Measurements from ENCODE around the gene MIEF1.
"Not testable (repeated sequence)": the region's sequence is repeated elsewhere in the genome, so short reads cannot be mapped to it uniquely, and the experiment has no call there.

MIEF1 gene

DNA sequence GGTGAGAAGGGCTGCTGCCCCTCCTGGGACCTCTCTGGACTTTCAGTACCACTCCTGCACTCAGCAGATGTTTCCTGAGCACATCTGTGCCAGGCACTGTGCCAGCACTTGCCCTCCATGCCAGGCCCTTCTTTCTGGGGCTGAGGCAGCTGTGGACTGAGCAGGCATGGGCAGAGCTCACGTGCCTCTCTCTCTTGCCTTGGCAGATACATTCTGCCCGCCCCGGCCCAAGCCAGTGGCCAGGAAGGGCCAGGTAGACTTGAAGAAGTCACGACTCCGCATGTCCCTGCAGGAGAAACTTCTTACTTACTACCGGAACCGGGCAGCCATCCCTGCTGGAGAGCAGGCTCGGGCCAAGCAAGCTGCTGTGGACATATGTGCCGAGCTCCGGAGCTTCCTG lies 9.9 kb downstream of the MIEF1 start:
- no peak for DNase-seq (ENCODE audit: low read depth, low spot score)

DNA sequence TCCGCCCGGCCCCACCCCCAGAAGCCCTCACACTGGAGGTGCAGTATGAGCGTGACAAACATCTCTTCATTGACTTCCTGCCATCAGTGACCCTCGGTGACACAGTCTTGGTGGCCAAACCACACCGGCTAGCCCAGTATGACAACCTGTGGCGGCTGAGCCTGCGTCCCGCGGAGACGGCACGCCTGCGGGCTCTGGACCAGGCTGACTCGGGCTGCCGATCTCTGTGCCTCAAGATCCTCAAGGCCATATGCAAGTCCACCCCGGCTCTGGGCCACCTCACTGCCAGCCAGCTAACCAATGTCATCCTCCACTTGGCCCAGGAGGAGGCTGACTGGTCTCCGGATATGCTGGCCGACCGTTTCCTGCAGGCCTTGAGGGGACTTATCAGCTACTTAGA lies 11.7 kb downstream of the MIEF1 start:
- DNase-seq (ENCODE audit: low read depth, low spot score): no peak

DNA sequence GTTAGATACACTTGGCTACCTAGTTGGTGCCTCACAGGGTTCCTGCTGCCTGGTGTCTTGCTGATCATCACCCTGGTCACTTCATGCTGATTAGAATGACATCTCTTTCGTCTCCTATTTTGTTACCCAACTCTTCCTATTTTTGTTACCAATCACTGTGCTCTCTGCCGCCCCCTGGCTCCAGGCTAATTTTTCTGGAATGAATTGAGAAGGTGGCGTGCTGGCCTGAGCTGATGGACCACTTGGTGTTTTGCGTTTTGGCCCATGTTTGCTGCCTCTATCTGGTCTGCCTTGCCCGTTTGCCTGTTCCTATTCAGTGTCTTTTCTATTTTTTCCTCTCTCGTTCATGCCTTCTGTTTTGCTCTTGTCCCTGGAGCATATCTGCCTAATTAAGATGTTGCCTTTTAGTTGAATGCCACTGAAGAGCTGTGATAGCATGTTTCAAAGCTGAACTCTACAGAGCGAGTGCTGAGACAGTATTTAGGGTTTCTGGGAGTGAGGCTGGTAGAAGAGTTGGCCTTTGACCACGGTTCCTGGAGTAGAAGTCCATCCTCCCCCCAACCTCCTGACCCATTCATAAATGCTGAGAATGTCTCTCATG lies 12.4 kb downstream of the MIEF1 start:
- no peak for DNase-seq (ENCODE audit: low read depth, low spot score)

DNA sequence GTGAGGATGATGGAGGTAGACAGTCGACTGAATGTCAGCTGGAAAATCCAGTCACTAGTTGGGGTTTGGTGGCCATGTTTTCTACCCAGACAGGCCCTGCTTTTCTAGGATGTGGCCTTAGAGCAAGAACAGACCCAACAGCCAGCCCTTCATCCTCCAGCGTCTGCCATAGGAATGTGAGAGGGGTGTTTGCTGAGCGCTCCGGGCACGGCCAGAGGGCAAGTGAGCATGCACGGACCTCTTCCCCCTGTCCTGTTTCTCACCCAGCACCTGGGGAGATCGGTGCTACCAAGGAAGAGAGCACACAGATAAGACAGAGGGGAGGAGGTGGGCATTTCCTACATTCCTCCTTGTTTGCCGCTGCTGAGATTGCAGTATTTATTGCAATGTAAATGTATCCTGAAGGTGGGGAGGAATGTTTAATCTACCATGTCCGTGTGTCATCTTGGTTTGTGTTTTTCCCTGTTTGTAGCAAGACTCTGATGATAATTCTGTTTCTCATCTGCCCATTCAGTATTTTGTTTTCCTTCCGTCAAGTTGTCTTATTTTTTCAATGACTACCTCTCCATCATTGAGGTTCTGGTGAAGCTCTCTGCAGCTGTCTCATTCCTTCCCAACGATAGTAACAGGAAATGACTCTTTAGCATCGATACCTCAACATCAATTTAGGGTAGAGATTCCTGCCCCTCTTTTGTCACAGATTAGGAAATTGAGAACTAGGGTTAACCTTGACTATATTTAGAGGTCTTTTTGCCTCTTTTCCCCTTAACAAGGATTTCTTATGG lies 13.4 kb downstream of the MIEF1 start:
- no peak for DNase-seq (ENCODE audit: low read depth, low spot score)

DNA sequence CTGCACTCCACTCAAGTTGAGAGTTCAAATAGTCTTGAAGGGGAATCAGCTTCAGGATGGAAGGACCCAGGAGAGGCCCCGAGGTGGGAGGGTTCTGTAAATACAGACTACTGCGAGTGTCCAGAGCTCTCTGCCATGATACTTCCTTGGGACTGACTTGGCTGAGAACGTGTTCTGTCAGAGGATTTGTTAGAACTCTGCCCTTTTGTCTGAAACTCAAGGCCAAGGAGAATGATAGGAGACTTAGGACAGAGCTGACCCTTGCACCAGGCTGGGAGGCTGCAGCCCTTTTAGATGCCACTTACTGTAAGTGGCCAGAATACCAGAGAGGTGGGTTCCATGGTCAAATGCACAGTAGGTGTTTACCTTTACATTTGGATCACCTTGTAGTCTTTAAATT lies 15.4 kb downstream of the MIEF1 start:
- DNase-seq (ENCODE audit: low read depth, low spot score): no peak

DNA sequence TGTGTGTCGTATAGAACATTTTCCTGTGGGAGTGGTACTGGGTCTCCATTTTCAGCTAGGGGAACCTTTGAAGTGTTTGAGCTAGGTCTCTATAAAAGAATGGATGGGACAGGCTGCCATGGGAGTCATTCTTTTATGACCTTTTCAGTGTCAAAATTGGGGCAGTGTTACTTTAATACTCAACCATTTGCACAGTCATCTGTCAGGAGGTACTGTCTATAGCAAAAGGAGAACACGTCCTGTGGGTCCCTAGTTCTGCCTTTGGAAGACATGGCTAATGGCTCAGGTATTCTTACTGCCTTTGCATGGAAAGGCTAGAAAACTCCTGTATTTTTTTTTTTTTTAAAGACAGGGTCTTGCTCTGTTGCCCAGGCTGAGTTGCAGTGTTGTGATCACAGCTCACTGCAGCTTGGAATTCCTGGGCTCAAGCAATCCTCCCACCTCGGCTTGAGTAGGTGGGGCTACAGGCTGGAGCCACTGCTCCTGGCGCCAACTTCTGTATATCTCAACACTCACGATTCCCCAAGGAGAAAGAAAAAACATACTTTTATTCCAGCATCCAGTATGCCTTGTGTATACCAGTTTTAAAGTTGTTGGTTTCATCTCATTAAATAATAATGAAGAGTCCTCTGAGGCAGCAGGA lies 16.2 kb downstream of the MIEF1 start:
- DNase-seq (ENCODE audit: low read depth, low spot score): no peak

DNA sequence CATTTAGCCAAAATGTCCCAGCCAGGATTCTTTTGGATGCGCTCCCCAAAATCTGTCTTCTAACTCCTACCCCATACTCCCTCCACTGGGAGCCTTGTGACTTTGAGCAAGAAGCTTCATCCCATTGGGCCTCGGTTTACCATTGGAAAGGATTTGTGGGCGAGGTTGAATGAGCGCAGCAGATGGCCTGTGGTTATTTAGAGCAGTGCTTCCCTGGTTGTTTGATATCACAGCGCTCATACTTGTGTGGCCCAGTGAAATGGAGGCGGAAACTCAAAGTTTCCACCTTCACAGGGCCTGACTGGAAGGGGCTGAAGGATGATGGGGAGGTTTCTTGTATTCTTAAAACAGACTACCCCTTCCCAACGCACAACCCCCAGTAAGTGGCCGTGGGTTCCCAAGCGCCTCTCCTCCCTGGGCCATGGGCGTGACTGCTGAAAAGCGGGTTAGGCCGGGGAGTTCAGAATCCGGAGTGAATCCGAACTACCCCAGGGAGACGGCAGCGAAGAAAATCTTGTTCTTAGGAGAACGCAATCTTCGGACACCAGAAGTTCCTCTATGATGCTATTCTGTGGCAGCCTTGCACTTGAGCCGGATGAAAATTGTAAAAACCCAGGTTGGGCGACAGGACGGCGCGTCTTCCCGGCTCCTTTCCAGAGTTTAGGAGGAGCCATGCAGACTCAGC lies 17.0 kb downstream of the MIEF1 start:
- no peak for DNase-seq (ENCODE audit: low read depth, low spot score)

DNA sequence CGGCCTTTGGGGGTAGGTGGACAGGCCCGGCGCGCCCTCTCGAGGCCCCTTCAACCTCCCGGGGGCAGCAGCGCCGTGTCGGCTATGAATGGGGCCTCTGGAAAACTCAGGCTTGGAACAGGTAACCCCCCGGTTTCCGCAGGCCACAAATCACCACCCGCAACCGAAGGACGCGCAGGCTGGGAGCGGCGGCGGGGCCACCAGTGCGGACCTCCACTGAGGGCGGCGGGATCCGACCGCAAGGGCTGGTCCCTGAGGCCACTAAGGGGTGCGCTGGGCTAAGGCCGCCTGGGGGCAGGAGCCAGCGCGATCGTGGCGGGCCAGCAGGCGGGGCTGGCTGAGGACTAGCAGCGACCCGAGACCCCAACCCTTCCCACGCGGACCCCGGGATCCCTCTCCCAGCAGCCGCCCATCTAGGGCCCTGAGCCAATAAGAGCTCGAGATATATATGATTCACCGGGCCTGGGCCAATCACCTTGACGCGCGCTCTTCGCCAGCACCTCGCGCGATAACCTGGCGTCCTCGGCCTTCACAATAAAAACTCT lies 17.7 kb downstream of the MIEF1 start:
- DNase-seq (ENCODE audit: low read depth, low spot score): peak; percentile 89

DNA sequence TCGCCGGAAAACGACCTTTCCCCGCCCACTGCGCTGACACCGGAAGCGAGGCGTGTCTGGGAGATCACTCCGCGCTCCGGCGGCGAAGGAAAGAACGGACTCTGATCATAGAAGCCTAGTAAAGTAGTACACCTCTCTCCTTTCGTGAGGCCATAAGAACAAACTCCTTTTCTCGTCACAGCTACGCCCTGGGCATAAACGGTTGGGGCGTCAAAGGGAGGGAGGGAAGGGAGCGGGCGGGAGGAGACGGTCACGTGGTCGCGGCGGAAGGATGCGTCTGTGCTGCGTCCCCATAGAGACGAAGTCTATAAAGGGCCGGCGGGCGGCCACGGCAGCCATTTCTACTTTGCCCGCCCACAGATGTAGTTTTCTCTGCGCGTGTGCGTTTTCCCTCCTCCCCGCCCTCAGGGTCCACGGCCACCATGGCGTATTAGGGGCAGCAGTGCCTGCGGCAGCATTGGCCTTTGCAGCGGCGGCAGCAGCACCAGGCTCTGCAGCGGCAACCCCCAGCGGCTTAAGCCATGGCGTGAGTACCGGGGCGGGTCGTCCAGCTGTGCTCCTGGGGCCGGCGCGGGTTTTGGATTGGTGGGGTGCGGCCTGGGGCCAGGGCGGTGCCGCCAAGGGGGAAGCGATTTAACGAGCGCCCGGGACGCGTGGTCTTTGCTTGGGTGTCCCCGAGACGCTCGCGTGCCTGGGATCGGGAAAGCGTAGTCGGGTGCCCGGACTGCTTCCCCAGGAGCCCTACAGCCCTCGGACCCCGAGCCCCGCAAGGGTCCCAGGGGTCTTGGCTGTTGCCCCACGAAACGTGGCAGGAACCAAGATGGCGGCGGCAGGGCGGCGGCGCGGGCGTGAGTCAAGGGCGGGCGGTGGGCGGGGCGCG lies 18.4 kb downstream of the MIEF1 start, which contains the start of gene ATF4:
Gene ATF4, plus strand, starts transcription at position 337 of the 880 bp plus-strand sequence. CDS start 884 bp downstream, outside the sequence.
- peak; percentile 77 for DNase-seq (ENCODE audit: low read depth, low spot score)

DNA sequence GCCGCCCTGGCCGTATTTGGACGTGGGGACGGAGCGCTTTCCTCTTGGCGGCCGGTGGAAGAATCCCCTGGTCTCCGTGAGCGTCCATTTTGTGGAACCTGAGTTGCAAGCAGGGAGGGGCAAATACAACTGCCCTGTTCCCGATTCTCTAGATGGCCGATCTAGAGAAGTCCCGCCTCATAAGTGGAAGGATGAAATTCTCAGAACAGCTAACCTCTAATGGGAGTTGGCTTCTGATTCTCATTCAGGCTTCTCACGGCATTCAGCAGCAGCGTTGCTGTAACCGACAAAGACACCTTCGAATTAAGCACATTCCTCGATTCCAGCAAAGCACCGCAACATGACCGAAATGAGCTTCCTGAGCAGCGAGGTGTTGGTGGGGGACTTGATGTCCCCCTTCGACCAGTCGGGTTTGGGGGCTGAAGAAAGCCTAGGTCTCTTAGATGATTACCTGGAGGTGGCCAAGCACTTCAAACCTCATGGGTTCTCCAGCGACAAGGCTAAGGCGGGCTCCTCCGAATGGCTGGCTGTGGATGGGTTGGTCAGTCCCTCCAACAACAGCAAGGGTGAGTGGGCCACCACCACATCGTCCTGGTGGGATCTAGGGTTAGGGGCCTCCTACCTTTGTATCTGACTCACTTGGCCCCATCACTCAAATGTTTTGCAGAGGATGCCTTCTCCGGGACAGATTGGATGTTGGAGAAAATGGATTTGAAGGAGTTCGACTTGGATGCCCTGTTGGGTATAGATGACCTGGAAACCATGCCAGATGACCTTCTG lies 19.2 kb downstream of the MIEF1 start:
- not testable (repeated sequence) for DNase-seq (ENCODE audit: low read depth, low spot score)

DNA sequence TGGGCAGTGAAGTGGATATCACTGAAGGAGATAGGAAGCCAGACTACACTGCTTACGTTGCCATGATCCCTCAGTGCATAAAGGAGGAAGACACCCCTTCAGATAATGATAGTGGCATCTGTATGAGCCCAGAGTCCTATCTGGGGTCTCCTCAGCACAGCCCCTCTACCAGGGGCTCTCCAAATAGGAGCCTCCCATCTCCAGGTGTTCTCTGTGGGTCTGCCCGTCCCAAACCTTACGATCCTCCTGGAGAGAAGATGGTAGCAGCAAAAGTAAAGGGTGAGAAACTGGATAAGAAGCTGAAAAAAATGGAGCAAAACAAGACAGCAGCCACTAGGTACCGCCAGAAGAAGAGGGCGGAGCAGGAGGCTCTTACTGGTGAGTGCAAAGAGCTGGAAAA lies 20.0 kb downstream of the MIEF1 start:
- DNase-seq (ENCODE audit: low read depth, low spot score): not testable (repeated sequence)

DNA sequence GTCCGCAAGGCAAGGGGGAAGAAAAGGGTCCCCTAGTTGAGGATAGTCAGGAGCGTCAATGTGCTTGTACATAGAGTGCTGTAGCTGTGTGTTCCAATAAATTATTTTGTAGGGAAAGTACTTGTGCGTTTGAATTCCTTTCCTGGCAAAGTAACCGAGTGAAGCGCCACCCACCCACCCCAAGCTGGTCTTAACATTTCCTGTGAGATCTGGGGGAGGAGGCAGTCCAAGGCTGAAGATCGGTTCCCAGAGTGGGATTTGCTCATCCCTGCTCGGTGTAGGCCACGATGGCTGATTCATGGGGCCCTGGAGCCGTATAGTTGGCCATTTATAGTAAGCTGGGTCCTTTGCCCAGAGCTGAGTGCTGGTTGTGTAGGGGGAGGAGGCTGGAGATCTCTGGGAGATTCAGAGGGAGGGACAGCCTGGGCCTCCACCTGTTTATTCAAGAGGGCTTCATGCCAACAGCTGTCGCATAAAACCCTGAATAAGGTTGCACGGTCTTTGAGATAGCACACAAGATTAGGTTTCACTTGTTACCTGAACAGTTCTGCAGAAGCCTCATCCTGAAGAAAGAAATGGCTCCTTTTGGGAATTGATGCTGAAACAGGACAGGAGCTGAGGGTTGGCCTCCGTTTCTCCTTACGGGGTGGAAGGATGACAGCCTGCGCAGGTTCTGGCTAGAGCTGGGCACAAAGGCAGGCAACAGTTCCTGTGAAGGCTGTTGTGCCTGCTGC lies 20.6 kb downstream of the MIEF1 start:
- DNase-seq (ENCODE audit: low read depth, low spot score): no peak

DNA sequence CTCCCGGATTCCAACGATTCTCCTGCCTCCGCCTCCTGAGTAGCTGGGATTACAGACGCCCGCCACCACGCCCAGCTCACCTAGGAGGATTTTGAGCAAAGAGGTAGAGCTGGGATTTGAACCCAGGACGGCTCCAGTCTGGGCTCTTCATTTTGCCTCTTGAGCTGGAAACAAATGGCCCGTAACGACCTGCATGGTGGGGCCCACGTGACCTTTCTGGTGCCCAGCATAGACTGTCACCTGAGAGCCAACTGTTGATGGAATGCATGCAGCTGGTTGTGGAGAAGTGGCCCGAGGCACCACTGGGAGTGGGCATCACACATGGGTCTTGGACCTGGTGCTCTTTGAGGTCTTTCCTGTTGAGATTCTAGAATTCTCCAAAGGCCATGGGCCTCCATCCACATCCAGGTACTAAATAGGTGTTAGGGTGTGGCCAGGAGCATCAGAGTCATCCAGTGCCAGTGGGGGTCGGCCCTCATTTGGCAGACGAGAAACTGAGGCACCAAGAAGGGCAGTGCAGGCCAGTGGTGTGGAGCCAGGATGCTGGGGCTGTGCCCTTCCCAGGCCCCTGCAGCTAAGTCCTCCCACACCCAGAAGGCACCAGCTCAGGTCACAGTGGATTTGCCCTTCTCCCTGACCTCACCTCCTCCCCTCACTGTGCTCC lies 22.1 kb downstream of the MIEF1 start:
- DNase-seq (ENCODE audit: low read depth, low spot score): no peak

DNA sequence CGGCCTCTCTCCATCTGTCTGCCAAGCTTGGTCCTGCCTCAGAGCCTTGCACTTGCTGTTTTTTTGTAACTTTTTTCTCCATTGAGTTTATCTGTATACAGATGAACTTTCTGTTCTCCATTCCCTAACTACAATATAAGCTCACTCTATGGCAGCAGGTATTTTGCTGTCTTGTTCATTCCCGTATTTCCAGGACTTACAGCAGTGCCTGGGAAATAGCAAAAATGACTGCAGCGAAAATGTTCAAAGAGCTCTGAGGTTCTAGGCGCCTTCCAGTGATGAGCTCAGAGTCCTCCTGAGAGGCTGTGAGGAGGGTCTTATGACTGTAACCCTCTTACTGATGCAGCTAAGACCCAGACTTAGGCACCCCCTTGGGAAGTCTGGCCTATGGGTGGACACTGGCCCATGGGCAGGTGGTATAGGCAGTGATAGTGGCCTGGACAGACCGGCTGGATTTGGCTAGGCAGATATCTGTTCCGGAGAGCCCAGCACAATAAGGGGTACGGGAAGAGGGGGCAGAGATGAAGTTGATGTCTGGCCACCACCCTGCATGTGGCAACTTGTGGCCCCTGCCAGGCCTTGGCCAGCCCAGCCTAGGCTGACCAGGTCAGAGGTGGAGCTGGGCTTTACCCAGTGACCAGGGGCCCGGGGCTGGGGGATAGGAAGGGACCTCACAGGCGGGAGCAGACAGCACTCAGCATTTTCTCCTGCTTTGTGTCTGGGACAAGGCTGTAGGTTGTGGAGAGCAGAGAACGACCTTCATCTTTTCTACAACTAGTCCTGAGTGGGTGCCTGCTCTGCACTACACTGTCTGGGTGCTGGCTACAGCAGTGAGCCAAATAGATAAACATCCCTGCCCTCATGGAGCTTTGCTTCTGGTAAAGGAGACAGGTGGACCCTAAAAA lies 22.9 kb downstream of the MIEF1 start:
- no peak for DNase-seq (ENCODE audit: low read depth, low spot score)

DNA sequence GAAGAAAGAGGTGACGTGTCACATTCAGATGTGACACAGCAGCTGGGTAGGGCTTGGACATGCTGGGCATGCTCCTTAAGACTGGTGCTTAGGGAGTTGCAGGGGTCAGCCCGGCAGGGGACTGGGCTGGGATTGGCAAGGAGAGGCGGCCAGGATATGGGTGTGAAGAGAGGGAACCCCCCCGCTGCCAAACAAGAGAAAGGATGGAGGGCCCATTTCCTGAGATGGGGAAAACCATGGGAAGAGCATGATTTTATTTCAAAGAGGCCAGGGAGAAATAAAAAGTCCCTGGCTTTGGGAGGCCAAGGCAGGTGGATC lies 23.5 kb downstream of the MIEF1 start:
- DNase-seq (ENCODE audit: low read depth, low spot score): no peak

DNA sequence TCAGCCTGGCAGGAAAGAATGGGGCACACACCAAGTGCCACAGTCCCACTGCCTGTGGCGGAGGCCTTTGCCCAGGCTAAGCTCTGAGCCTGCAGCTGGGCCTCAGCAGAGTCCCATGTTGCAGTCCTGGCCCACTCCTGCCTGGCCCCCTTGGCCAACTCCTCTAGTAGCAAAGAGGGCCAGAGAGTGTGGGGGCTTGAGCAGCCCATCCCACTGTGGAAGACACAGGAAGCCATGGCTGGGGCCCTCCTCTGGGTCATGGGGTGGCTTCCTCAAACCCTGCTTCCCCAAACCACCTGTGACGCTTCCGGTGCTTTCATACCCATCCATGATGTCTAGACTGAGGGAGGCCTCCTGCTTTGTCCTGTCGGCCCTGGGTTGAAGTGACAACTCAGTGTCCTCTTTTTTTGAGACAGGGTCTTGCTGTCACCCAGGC lies 24.7 kb downstream of the MIEF1 start:
- DNase-seq (ENCODE audit: low read depth, low spot score): no peak

DNA sequence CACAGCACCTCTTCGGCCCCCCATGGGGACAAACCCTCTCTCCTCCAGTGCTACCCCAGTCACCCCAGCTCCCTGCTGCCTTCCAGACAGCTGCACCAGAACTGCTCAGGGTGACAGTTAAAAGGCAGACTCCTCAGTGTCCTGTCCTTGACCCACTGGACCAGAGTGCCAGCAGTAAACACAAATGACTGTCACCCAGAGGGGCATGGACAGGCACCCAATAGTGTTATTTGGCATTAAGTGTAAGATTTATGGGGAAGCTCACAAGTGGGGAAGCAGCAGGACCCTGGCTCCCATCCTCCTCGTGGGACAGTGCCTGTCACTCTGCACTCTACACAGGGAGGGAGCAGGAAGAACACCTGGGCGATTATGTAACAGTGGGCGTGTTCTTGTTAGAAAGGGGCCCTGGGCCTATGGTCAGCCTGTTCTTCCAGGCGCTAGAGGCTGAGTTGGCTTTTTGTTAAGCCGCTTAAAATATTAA lies 25.4 kb downstream of the MIEF1 start:
- DNase-seq (ENCODE audit: low read depth, low spot score): no peak
